ENCODE data around the gene ERCC3. TPM values are rescaled to one million over a fixed set of nuclear protein-coding genes. Genes with fewer than 3 reads are reported as not detected.
A peak's percentile ranks its signal among the peaks of the same experiment; 100 is the strongest.

The ERCC3 gene
- total and polyA plus RNA-seq, 2 donors (not counting 3 experiments of a cell fraction or from before 2014, with no cell fraction given): 40.7 to 47.3 TPM

- peak; percentile 16 for DNase-seq (ENCODE audit: low read depth, low spot score)
- H3K36me3 ChIP-seq (ENCODE audit: control insufficient read depth in 2 of 2, extremely low read depth in 1 of 2, insufficient read depth in 2 of 2, low read length in 2 of 2): no peaks in the 10 kb centered on the region
- peak within 1 kb of the TSS; percentile 51 for H2AFZ ChIP-seq (ENCODE audit: low read depth, low read length)
- POLR2A ChIA-PET: no interaction called here
- CTCF ChIA-PET: no interaction called here
- TF ChIP-seq EZH2 (IDR thresholded peaks at IDR 0.05; ENCODE audit: borderline replicate concordance, low read depth, low read length, severe bottlenecking) (peak; percentile 43), MAX (IDR thresholded peaks at IDR 0.05; ENCODE audit: insufficient read depth, insufficient read length) (no peak)
- no peak within 1 kb of the TSS for H3K27ac ChIP-seq (ENCODE audit: insufficient read depth, low read depth, low read length)
- BruUV-seq (replicated peaks): no TSS peak
- H3K27me3 ChIP-seq (ENCODE audit: control insufficient read depth in 2 of 2, insufficient read depth in 2 of 2, low read length in 2 of 2): peaks cover 38 to 43% of the 10 kb centered on the region in 2 experiments
- no peak for FAIRE-seq
- no peak within 1 kb of the TSS for H3K9ac ChIP-seq (replicated peaks; ENCODE audit: extremely low read depth, insufficient read depth, low read length)
- dilution Hi-C loops (cut with MboI; ENCODE audit: extremely low pct_ligation_motif_present, low sequenced_read_pairs) (no loop called here), intact Hi-C loops (cut with micrococcal nuclease) (no loop called here)
- no peaks in the 10 kb centered on the region for H3K9me1 ChIP-seq (replicated peaks; ENCODE audit: control insufficient read depth, extremely low read depth, insufficient read depth, low read length)
- peak within 1 kb of the TSS; percentile 46 for H3K4me2 ChIP-seq (ENCODE audit: insufficient read depth, low read length)
- H4K20me1 ChIP-seq (replicated peaks; ENCODE audit: control insufficient read depth, extremely low read depth, insufficient read depth, low read length): no peaks in the 10 kb centered on the region
- no peaks in the 10 kb centered on the region for H3K9me3 ChIP-seq (replicated peaks; ENCODE audit: control insufficient read depth, insufficient read depth, low read length)
- H3K79me2 ChIP-seq (ENCODE audit: control insufficient read depth, insufficient read depth, low read length): no peaks in the 10 kb centered on the region
- peak within 1 kb of the TSS; percentile 18 to 45 (median 31) for H3K4me3 ChIP-seq (replicated peaks in 1 of 3; ENCODE audit: insufficient read depth in 1 of 3, low read depth in 1 of 3, low read length in 3 of 3)
- H3K4me1 ChIP-seq (ENCODE audit: control insufficient read depth, extremely low read depth, insufficient read depth, low read length): no peaks in the 10 kb centered on the region
These were observed 73.7 kb downstream of the ERCC3 start, which contains the start of gene CYP27C1 for GRCh38 chr2:127220102-127220767. CYP27C1 (minus strand) TSS chr2:127220299; CDS start chr2:127220270, 29 bp downstream.

- ChIA-PET CTCF (no interaction called here), POLR2A (no interaction called here)
- no peak for DNase-seq (ENCODE audit: low read depth, low spot score)
- no peaks in the 10 kb centered on the region for H3K9me1 ChIP-seq (replicated peaks; ENCODE audit: control insufficient read depth, extremely low read depth, insufficient read depth, low read length)
- TF ChIP-seq EZH2 (IDR thresholded peaks at IDR 0.05; ENCODE audit: borderline replicate concordance, low read depth, low read length, severe bottlenecking) (peak; percentile 82), MYC (IDR thresholded peaks at IDR 0.05; ENCODE audit: low read depth, low read length) (no peak), POLR2A (IDR thresholded peaks at IDR 0.05; ENCODE audit: low read depth, low read length) (no peak)
- FAIRE-seq: no peak
- H3K36me3 ChIP-seq (ENCODE audit: control insufficient read depth in 2 of 2, extremely low read depth in 1 of 2, insufficient read depth in 2 of 2, low read length in 2 of 2): no peaks in the 10 kb centered on the region
- no peaks in the 10 kb centered on the region for H3K4me1 ChIP-seq (ENCODE audit: control insufficient read depth, extremely low read depth, insufficient read depth, low read length)
- H3K27ac ChIP-seq (ENCODE audit: insufficient read depth, low read depth, low read length): no peak overlapping the region
- dilution Hi-C loops (cut with MboI; ENCODE audit: extremely low pct_ligation_motif_present, low sequenced_read_pairs) (no loop called here), intact Hi-C loops (cut with micrococcal nuclease) (no loop called here)
- H3K4me2 ChIP-seq (ENCODE audit: insufficient read depth, low read length): peak overlapping the region; percentile 46
- H2AFZ ChIP-seq (ENCODE audit: low read depth, low read length): peak overlapping the region; percentile 51
- peak overlapping the region in 2 of 3 experiments; percentile 31 to 45 for H3K4me3 ChIP-seq (replicated peaks in 1 of 3; ENCODE audit: insufficient read depth in 1 of 3, low read depth in 1 of 3, low read length in 3 of 3)
- no peaks in the 10 kb centered on the region for H4K20me1 ChIP-seq (replicated peaks; ENCODE audit: control insufficient read depth, extremely low read depth, insufficient read depth, low read length)
- H3K9ac ChIP-seq (replicated peaks; ENCODE audit: extremely low read depth, insufficient read depth, low read length): no peak overlapping the region
- H3K9me3 ChIP-seq (replicated peaks; ENCODE audit: control insufficient read depth, insufficient read depth, low read length): no peaks in the 10 kb centered on the region
- peaks cover 38% of the 10 kb centered on the region in 2 experiments for H3K27me3 ChIP-seq (ENCODE audit: control insufficient read depth in 2 of 2, insufficient read depth in 2 of 2, low read length in 2 of 2)
- no TSS peak for BruUV-seq (replicated peaks)
- H3K79me2 ChIP-seq (ENCODE audit: control insufficient read depth, insufficient read depth, low read length): no peaks in the 10 kb centered on the region
These were observed 74.5 kb downstream of the ERCC3 start for GRCh38 chr2:127219171-127220070.
